Measurements from ENCODE around the gene LRRC75A.

- no peak for TF ChIP-seq CTCF (conservative IDR thresholded peaks at IDR 0.05)
- no peak for TF ChIP-seq EZH2 (IDR thresholded peaks at IDR 0.05; ENCODE audit: low read depth)
Measured at GRCh38 chr17:16432017-16432416, 60.0 kb downstream of the LRRC75A start.
